Sigmoid colon (tissue), 7 donors: Measurements from ENCODE around the gene TBCB. TPM values are rescaled to one million over a fixed set of nuclear protein-coding genes. Genes with fewer than 3 reads are reported as not detected.

ENCODE experiments used
- DNase-seq: peaks from one replicate; pipeline ENCODE4 v3.0.0-alpha.2; 2019
- H3K27ac ChIP-seq, 4 donors: fragments of 200-600 bp; sonication (generic); one replicate each; pipeline ENCODE4 v1.5.1; 2016 to 2019; ENCODE audit warnings: mild to moderate bottlenecking in 1 of 4
- H3K27me3 ChIP-seq, 3 donors: fragments of 200-600 bp; sonication (generic); one replicate each; pipeline ENCODE4 v1.5.1; 2019; ENCODE audit warnings: mild to moderate bottlenecking in 1 of 3
- H3K36me3 ChIP-seq, 4 donors: fragments of 200-600 bp; sonication (generic); one replicate each; pipeline ENCODE4 v1.5.1; 2016 to 2019
- H3K4me1 ChIP-seq, 4 donors: fragments of 200-600 bp; sonication (generic); one replicate each; pipeline ENCODE4 v1.5.1; 2017 to 2019
- H3K4me3 ChIP-seq, 4 donors: fragments of 200-600 bp; sonication (generic); one replicate each; pipeline ENCODE4 v1.5.1; 2017 to 2019; ENCODE audit warnings: mild to moderate bottlenecking in 2 of 4, moderate library complexity in 1 of 4
- H3K9me3 ChIP-seq, 4 donors: fragments of 200-600 bp in 3 of 4; sonication (generic) in 3 of 4; one replicate each; pipeline versions ENCODE4 v1.5.1 to v1.6.1; 2013 to 2019
- CTCF ChIP-seq, 4 experiments: fragments of 450-650 bp in 3 of 4; fragments of 200-600 bp in 1 of 4; IDR thresholded peaks; one replicate each; pipeline ENCODE4 v1.5.1; 2016 to 2019; ENCODE audit warnings: antibody characterized with exemption in 4 of 4, mild to moderate bottlenecking in 3 of 4, moderate library complexity in 2 of 4
- EP300 ChIP-seq, 4 donors: sonication (generic); formaldehyde crosslinking; IDR thresholded peaks; one replicate each; pipeline ENCODE4 v1.6.1; 2017; ENCODE audit warnings: antibody characterized with exemption in 4 of 4
- POLR2A ChIP-seq, 2 donors: fragments of 450-650 bp; IDR thresholded peaks; one replicate each; pipeline ENCODE4 v1.6.1; 2016; ENCODE audit warnings: antibody characterized with exemption in 2 of 2, mild to moderate bottlenecking in 2 of 2, moderate library complexity in 2 of 2
- POLR2AphosphoS5 ChIP-seq, 4 donors: sonication (generic); formaldehyde crosslinking; IDR thresholded peaks; one replicate each; pipeline ENCODE4 v1.6.1; 2017; ENCODE audit warnings: antibody characterized with exemption in 4 of 4
- WGBS, 2 donors: extraction: QIAGEN DNeasy Blood & Tissue Kit; methylation state at CpG; one replicate each; pipeline ENCODE4 v1.1.7; 2013; 5-methylcytosine and 5-hydroxymethylcytosine counted together
- intact Hi-C: fragments of 100-400 bp; cut with DNase I; formaldehyde crosslinking; loops from one replicate; pipeline ENCODE4 v1.15.1; 2023
- polyA plus RNA-seq, 3 donors: library from polyadenylated mRNA; stranded (reverse); fragments of 200-250 nt; gene quantifications; one replicate each; pipeline ENCODE4 v1.2.3, GENCODE V29; 2013
- total RNA-seq, 4 donors: library from RNA; depleted of rRNA; stranded (reverse); fragments of >200 nt; gene quantifications; one replicate each; pipeline ENCODE4 v1.1.0, GENCODE V29; 2016
- donor health status: healthy with polysubstance abuse.
- donor health status: Bipolar disorder and iron deficiency.
- donor health status: healthy.

The TBCB gene
- total and polyA plus RNA-seq, 7 donors, result 109 to 162 (median 133) TPM

DNA sequence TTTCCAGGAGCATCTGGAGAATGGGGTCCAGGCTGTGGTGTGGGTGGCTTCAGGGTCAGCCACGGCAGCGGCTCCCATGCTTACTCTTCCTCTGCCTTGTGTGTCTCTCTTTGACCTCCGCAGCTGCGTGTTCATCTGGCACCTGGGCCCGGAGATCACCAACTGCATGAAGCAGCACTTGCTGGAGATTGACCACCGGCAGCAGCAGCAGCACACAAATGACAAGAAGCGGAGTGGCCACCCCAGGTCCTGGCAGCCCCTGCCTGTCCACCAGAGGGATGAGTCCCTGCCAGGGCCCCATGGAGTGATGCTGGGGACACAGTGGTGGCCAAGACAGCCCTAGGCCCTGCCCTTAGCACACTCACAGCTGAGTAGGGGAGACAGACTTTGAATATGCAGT is 22.7 kb upstream of the TBCB start:
- intact Hi-C loops, result no loop called here
- DNase-seq, result no peak
- Histone ChIP-seq H3K27ac (no peak overlapping the region), H3K9me3 (no peaks in the 10 kb centered on the region), H3K36me3 (no peaks in the 10 kb centered on the region), H3K4me3 (no peak overlapping the region), H3K4me1 (no peaks in the 10 kb centered on the region), H3K27me3 (no peaks in the 10 kb centered on the region)
- no peak for TF ChIP-seq POLR2AphosphoS5 (IDR thresholded peaks at IDR 0.05)
- no peak for TF ChIP-seq POLR2A (IDR thresholded peaks at IDR 0.05)
- TF ChIP-seq CTCF (IDR thresholded peaks at IDR 0.05), result no peak
- TF ChIP-seq EP300 (IDR thresholded peaks at IDR 0.05), result no peak
- 96 to 97% methylated on average over 7 of the region's 7 CpGs for WGBS, 2 donors

- no peak overlapping the region for H3K27ac ChIP-seq
- H3K9me3 ChIP-seq, result no peaks in the 10 kb centered on the region
- TF ChIP-seq POLR2AphosphoS5 (IDR thresholded peaks at IDR 0.05) (no peak), EP300 (IDR thresholded peaks at IDR 0.05) (no peak), POLR2A (IDR thresholded peaks at IDR 0.05) (no peak), CTCF (IDR thresholded peaks at IDR 0.05) (no peak)
- DNase-seq, result no peak
- intact Hi-C loops, result no loop called here
- 81 to 92% methylated on average over 5 of the region's 5 CpGs for WGBS, 2 donors
- no peaks in the 10 kb centered on the region for H3K4me1 ChIP-seq
- H3K36me3 ChIP-seq, result no peaks in the 10 kb centered on the region
- no peak overlapping the region for H3K4me3 ChIP-seq
- H3K27me3 ChIP-seq, result no peaks in the 10 kb centered on the region
These were observed 22.1 kb upstream of the TBCB start for GRCh38 chr19:36093146-36093662.

DNA sequence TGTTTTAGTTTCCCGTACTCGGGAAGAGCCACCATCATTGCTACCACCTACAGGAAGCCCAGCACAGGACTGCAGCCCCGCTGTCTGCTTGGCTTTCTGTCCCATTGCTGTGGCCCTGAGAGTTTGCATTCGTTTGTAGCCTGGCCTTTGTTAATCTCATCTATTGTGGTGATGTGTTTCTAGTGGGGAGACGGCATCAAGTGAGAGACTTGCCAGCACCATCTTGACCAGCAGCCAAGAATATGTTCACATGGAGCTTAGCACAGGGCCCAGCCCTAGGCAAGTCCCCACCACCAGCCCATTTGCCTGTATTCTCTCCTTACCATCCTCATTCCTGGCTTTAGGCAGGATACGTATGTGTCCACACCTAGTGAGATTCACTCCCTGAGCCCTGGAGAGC is 21.6 kb upstream of the TBCB start:
- intact Hi-C loops, result no loop called here
- TF ChIP-seq EP300 (IDR thresholded peaks at IDR 0.05) (no peak), POLR2A (IDR thresholded peaks at IDR 0.05) (no peak), CTCF (IDR thresholded peaks at IDR 0.05) (no peak), POLR2AphosphoS5 (IDR thresholded peaks at IDR 0.05) (no peak)
- DNase-seq, result no peak
- Histone ChIP-seq H3K27me3 (no peaks in the 10 kb centered on the region), H3K9me3 (no peaks in the 10 kb centered on the region), H3K36me3 (no peaks in the 10 kb centered on the region), H3K4me1 (no peaks in the 10 kb centered on the region), H3K4me3 (no peak overlapping the region), H3K27ac (no peak overlapping the region)
- WGBS, 2 donors, result 67 to 93% methylated on average over 6 of the region's 6 CpGs

- 93 to 96% methylated on average over 6 of the region's 6 CpGs for WGBS, 2 donors
- no peak for DNase-seq
- TF ChIP-seq POLR2A (IDR thresholded peaks at IDR 0.05), result no peak
- TF ChIP-seq EP300 (IDR thresholded peaks at IDR 0.05), result no peak
- no peak for TF ChIP-seq CTCF (IDR thresholded peaks at IDR 0.05)
- TF ChIP-seq POLR2AphosphoS5 (IDR thresholded peaks at IDR 0.05), result no peak
- H3K4me1 ChIP-seq, result no peaks in the 10 kb centered on the region
- no peak overlapping the region for H3K4me3 ChIP-seq
- H3K9me3 ChIP-seq, result no peaks in the 10 kb centered on the region
- no peaks in the 10 kb centered on the region for H3K36me3 ChIP-seq
- intact Hi-C loops, result no loop called here
- H3K27ac ChIP-seq, result peak overlapping the region in 2 of 4 donors; percentile 34 to 40
- H3K27me3 ChIP-seq, result no peaks in the 10 kb centered on the region
These were observed 18.2 kb upstream of the TBCB start for GRCh38 chr19:36097036-36097435.

DNA sequence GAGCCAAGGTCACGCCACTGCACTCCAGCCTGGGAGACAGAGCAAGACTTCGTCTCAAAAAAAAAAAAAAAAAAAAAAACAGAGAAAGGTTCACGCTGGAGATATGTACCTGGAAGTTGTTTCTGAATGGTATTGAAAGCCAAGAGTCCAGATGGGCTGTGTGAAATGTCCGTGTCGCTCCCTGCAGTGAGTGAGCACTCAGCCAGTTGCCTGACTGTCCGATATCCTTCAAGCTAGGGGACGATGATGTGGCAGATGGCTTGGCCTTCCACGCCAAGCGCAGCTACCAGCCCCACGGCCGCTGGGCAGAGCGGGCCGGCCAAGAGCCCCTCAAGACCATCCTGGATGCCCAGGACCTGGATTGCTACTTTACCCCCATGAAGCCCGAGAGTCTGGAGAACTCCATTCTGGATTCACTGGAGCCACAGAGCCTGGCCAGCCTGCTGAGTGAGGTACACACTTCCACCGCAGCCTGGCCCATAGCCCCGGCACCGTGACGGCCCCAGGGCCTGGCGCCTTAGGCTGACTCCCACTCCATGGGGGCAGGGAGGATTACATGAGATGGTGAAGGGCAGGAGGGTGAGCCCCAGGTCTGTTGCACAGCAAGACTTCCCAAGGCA is 16.0 kb upstream of the TBCB start:
- WGBS, 2 donors, result 92 to 95% methylated on average over 19 of the region's 19 CpGs
- no peaks in the 10 kb centered on the region for H3K9me3 ChIP-seq
- TF ChIP-seq EP300 (IDR thresholded peaks at IDR 0.05) (no peak), POLR2A (IDR thresholded peaks at IDR 0.05) (no peak), CTCF (IDR thresholded peaks at IDR 0.05) (no peak), POLR2AphosphoS5 (IDR thresholded peaks at IDR 0.05) (no peak)
- H3K4me3 ChIP-seq, result no peak overlapping the region
- no peaks in the 10 kb centered on the region for H3K36me3 ChIP-seq
- H3K27ac ChIP-seq, result no peak overlapping the region
- H3K4me1 ChIP-seq, result no peaks in the 10 kb centered on the region
- intact Hi-C loops, result no loop called here
- no peak for DNase-seq
- no peaks in the 10 kb centered on the region for H3K27me3 ChIP-seq
